ENCODE results near the gene SYAP1. TPM values are rescaled to one million over a fixed set of nuclear protein-coding genes. Genes with fewer than 3 reads are reported as not detected.

The SYAP1 gene
- total and polyA plus RNA-seq, 2 experiments from 2014 or later, result 18.0 to 48.3 TPM

- no peak for TF ChIP-seq REST (IDR thresholded peaks at IDR 0.05; ENCODE audit: unreplicated experiment)
- no peak for TF ChIP-seq ZNF331 (CRISPR knock-in tag; IDR thresholded peaks at IDR 0.05; ENCODE audit: low read depth)
- TF ChIP-seq ETS1 (IDR thresholded peaks at IDR 0.05), result no peak
These were observed 14.0 kb upstream of the SYAP1 start (continued) for GRCh38 chrX:16705370-16705769.

- DNase-seq (ENCODE audit: low spot score), result no peak
- Mint-ChIP-seq H3K27me3 (ENCODE audit: insufficient read depth, low read depth, poor library complexity) (peaks cover 2% of the 10 kb centered on the region), H3K36me3 (ENCODE audit: low read depth) (peaks cover 31% of the 10 kb centered on the region), H3K27ac (no peak overlapping the region), H3K4me1 (peaks cover 7% of the 10 kb centered on the region; the same call in 2 of the 3 replicates), H3K9me3 (no peaks in the 10 kb centered on the region; the same call in 2 of the 3 replicates), H3K4me3 (no peak overlapping the region)
- Histone ChIP-seq H4K20me1 (replicated peaks; ENCODE audit: insufficient read depth) (no peaks in the 10 kb centered on the region), H3K4me1 (ENCODE audit: insufficient read depth) (0 out of 2 replicates have a peak, but pooled peaks cover 3% of the 10 kb centered on the region), H3F3A (replicated peaks; ENCODE audit: low read depth) (no peaks in the 10 kb centered on the region), H3K27ac (ENCODE audit: low read depth) (no peak overlapping the region), H3K4me2 (no peak overlapping the region), H3K79me2 (replicated peaks; ENCODE audit: insufficient read depth) (peaks cover 25% of the 10 kb centered on the region), H3K9me2 (ENCODE audit: insufficient read depth) (no peaks in the 10 kb centered on the region), H3K4me3 (no peak overlapping the region), H3K27me3 (ENCODE audit: insufficient read depth) (no peaks in the 10 kb centered on the region), H3K36me3 (ENCODE audit: insufficient read depth) (no peaks in the 10 kb centered on the region), H2AFZ (no peak overlapping the region)
- TF ChIP-seq STAT1 (IDR thresholded peaks at IDR 0.05; ENCODE audit: unreplicated experiment) (no peak), POLR2AphosphoS5 (IDR thresholded peaks at IDR 0.05; ENCODE audit: low read depth) (no peak), EZH2 (IDR thresholded peaks at IDR 0.05; ENCODE audit: low read depth, unreplicated experiment) (no peak), EZH2phosphoT487 (IDR thresholded peaks at IDR 0.05; ENCODE audit: unreplicated experiment) (no peak)
- no peak for ATAC-seq
These were observed 11.4 kb upstream of the SYAP1 start for GRCh38 chrX:16708016-16708415.

GRCh38 chrX:16711219-16711811 is 8.1 kb upstream of the SYAP1 start:
- H3K36me3 ChIP-seq (ENCODE audit: insufficient read depth), result no peaks in the 10 kb centered on the region
- peaks cover 20% of the 10 kb centered on the region for H3K79me2 ChIP-seq (replicated peaks; ENCODE audit: insufficient read depth)
- no peaks in the 10 kb centered on the region for H3K27me3 ChIP-seq (ENCODE audit: insufficient read depth)
- H4K20me1 ChIP-seq (replicated peaks; ENCODE audit: insufficient read depth), result no peaks in the 10 kb centered on the region
- H3K4me1 ChIP-seq (ENCODE audit: insufficient read depth), result 0 out of 2 replicates have a peak, but pooled peaks cover 3% of the 10 kb centered on the region
- DNase-seq (ENCODE audit: low spot score) (no peak), ATAC-seq (no peak)
- peak overlapping the region; percentile 71 for H3K4me3 ChIP-seq
- no peaks in the 10 kb centered on the region; the same call in 2 of the 3 replicates for H3K9me3 Mint-ChIP-seq
- H3F3A ChIP-seq (replicated peaks; ENCODE audit: low read depth), result no peaks in the 10 kb centered on the region
- H3K9me2 ChIP-seq (ENCODE audit: insufficient read depth), result no peaks in the 10 kb centered on the region
- peak overlapping the region; percentile 83 for H3K27ac Mint-ChIP-seq
- peak overlapping the region; percentile 79 for H3K4me2 ChIP-seq
- H3K27ac ChIP-seq (ENCODE audit: low read depth), result peak overlapping the region; percentile 26; the same call in 1 of the 2 replicates
- peaks cover 2% of the 10 kb centered on the region for H3K27me3 Mint-ChIP-seq (ENCODE audit: insufficient read depth, low read depth, poor library complexity)
- H3K4me1 Mint-ChIP-seq, result peaks cover 7% of the 10 kb centered on the region; the same call in 2 of the 3 replicates
- peaks cover 21% of the 10 kb centered on the region; the same call in 2 of the 3 replicates for H3K36me3 Mint-ChIP-seq (ENCODE audit: low read depth)
- H3K4me3 Mint-ChIP-seq, result peak overlapping the region; percentile 90
- no peak overlapping the region for H2AFZ ChIP-seq
- TF ChIP-seq EZH2phosphoT487 (IDR thresholded peaks at IDR 0.05; ENCODE audit: unreplicated experiment), result no peak
- no peak for TF ChIP-seq ZNF462 (CRISPR knock-in tag; IDR thresholded peaks at IDR 0.05)
- TF ChIP-seq CREB1 (CRISPR knock-in tag; IDR thresholded peaks at IDR 0.05; ENCODE audit: low read depth), result no peak
